Testis (tissue), 2 donors: ENCODE measurements around the gene ISCU.

Source experiments
- CTCF ChIP-seq, 3 experiments: fragments of 450-650 bp in 2 of 3; fragments of 200-600 bp in 1 of 3; sonication (generic) in 1 of 3; IDR thresholded peaks; one replicate each; pipeline ENCODE4 v1.5.1; 2016 to 2019; ENCODE audit warnings: antibody characterized with exemption in 3 of 3, mild to moderate bottlenecking in 2 of 3, moderate library complexity in 1 of 3
- POLR2A ChIP-seq: fragments of 450-650 bp; IDR thresholded peaks from one replicate; pipeline ENCODE4 v1.6.1; 2017; ENCODE audit warnings: antibody characterized with exemption, mild to moderate bottlenecking, moderate library complexity

GRCh38 chr12:108571609-108572165, 9.3 kb downstream of the ISCU start:
- TF ChIP-seq POLR2A: no peak
- TF ChIP-seq CTCF (IDR thresholded peaks at IDR 0.05): no peak
